ENCODE measurements around the gene ATP7B. TPM values are rescaled to one million over a fixed set of nuclear protein-coding genes. Genes with fewer than 3 reads are reported as not detected.

The ATP7B gene
- total RNA-seq, 2 donors from 2014 or later = 20.4 to 29.2 TPM

DNA sequence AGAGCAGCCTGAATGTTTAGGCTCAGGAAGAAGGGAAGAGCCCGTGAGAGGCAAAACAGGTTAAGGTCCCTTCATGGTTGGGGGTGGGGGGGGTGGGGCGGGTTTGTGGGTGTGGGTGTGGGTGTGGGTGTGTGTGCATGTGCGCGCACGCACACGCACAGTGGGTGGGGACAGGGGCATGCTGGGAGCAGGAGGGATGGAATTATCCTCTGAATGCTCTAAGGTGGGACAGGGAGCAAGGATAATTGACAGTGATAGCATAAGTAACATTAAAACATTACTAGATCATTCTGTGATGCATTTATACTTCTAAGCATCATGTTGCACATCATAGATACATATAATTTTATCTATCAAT is 84.7 kb downstream of the ATP7B start:
- H3K4me1 Mint-ChIP-seq = no peaks in the 10 kb centered on the region
- no peak overlapping the region for H3K4me3 Mint-ChIP-seq
- no peaks in the 10 kb centered on the region for H3K27me3 ChIP-seq (ENCODE audit: control insufficient read depth, insufficient read depth, low read length, poor library complexity, severe bottlenecking)
- no peak overlapping the region for H3K9ac ChIP-seq (ENCODE audit: extremely low read depth, low read length, poor library complexity, severe bottlenecking)
- no peak overlapping the region for H3K27ac ChIP-seq (ENCODE audit: low read depth, low read length)
- no peak overlapping the region for H3K27ac Mint-ChIP-seq
- WGBS, 2 experiments (ENCODE audit: insufficient coverage in 1 of 2, insufficient read length in 1 of 2) = 80% methylated on average over 2 of the region's 6 CpGs; no CpG with 5 or more reads in 1 of the 2 experiments
- no peaks in the 10 kb centered on the region for H3K36me3 ChIP-seq (ENCODE audit: control insufficient read depth, insufficient read depth, low read length)
- H3K4me1 ChIP-seq (ENCODE audit: control insufficient read depth, insufficient read depth, low read length) = peaks cover 1% of the 10 kb centered on the region
- H3K36me3 Mint-ChIP-seq (ENCODE audit: low read depth) = peaks cover 7% of the 10 kb centered on the region
- H3K9me3 ChIP-seq (ENCODE audit: control insufficient read depth, low read length) = no peaks in the 10 kb centered on the region
- no peaks in the 10 kb centered on the region for H3K9me3 Mint-ChIP-seq
- TF ChIP-seq, protein P1, sequence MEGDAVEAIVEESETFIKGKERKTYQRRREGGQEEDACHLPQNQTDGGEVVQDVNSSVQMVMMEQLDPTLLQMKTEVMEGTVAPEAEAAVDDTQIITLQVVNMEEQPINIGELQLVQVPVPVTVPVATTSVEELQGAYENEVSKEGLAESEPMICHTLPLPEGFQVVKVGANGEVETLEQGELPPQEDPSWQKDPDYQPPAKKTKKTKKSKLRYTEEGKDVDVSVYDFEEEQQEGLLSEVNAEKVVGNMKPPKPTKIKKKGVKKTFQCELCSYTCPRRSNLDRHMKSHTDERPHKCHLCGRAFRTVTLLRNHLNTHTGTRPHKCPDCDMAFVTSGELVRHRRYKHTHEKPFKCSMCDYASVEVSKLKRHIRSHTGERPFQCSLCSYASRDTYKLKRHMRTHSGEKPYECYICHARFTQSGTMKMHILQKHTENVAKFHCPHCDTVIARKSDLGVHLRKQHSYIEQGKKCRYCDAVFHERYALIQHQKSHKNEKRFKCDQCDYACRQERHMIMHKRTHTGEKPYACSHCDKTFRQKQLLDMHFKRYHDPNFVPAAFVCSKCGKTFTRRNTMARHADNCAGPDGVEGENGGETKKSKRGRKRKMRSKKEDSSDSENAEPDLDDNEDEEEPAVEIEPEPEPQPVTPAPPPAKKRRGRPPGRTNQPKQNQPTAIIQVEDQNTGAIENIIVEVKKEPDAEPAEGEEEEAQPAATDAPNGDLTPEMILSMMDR (conservative IDR thresholded peaks at IDR 0.05) = no peak
- no peak for DNase-seq
- no peak overlapping the region for H3K4me3 ChIP-seq (ENCODE audit: low read length)
- peaks cover 2% of the 10 kb centered on the region for H3K27me3 Mint-ChIP-seq (ENCODE audit: insufficient read depth)

GRCh38 chr13:51925865-51926527 is 85.3 kb downstream of the ATP7B start:
- Mint-ChIP-seq H3K9me3 (no peaks in the 10 kb centered on the region), H3K36me3 (ENCODE audit: low read depth) (peaks cover 4% of the 10 kb centered on the region), H3K4me3 (no peak overlapping the region), H3K4me1 (peaks cover 1% of the 10 kb centered on the region), H3K27me3 (ENCODE audit: insufficient read depth) (peaks cover 2% of the 10 kb centered on the region), H3K27ac (no peak overlapping the region)
- Histone ChIP-seq H3K36me3 (ENCODE audit: control insufficient read depth, insufficient read depth, low read length) (no peaks in the 10 kb centered on the region), H3K27ac (ENCODE audit: low read depth, low read length) (no peak overlapping the region), H3K9me3 (ENCODE audit: control insufficient read depth, low read length) (no peaks in the 10 kb centered on the region), H3K27me3 (ENCODE audit: control insufficient read depth, insufficient read depth, low read length, poor library complexity, severe bottlenecking) (no peaks in the 10 kb centered on the region), H3K9ac (ENCODE audit: extremely low read depth, low read length, poor library complexity, severe bottlenecking) (no peak overlapping the region), H3K4me3 (ENCODE audit: low read length) (no peak overlapping the region), H3K4me1 (ENCODE audit: control insufficient read depth, insufficient read depth, low read length) (peaks cover 4% of the 10 kb centered on the region)
- WGBS, 2 experiments (ENCODE audit: insufficient coverage in 1 of 2, insufficient read length in 1 of 2) = 75 to 93% methylated on average over 3 to 5 of the region's 5 CpGs
- TF ChIP-seq, protein P1 (conservative IDR thresholded peaks at IDR 0.05) = no peak
- no peak for DNase-seq

DNA sequence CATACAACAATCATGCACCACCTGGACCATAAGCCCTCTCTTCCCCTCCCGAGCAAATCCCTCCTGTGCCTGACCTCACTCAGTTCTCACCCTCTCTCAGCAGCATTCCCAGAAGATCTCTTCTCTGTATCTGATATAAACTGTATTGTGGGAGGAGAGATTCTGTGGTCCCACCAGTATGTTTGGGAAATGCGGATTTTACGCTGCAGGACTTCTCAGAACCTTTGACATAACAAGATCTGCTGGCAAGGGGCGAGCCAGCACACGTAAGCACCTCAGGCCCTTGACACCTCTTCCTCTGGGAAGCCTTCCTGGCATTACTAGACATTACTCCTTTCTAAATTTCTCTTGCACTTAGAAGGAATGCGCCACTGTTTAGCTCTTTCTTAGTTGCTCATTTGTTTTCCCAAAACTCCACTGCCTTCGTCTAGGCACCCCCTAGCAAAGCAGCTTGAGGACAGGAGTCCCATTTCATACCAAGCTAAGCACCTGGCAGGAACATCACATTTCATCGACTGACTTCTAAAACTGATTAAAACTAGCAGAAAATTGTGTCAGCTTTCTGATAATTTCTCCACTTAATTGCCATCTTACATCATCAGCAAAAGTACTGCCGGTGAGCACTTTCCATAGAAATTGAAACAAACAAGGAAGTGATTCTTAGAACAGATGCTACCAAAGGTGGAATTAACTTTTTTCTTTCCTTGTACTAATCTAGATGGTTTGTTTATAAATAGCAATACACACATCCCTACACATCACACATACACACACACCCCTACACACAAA is 86.3 kb downstream of the ATP7B start:
- no peaks in the 10 kb centered on the region for H3K9me3 Mint-ChIP-seq

More for the DNA sequence above, 86.3 kb downstream of the ATP7B start:
- Histone ChIP-seq H3K27me3 (ENCODE audit: control insufficient read depth, insufficient read depth, low read length, poor library complexity, severe bottlenecking) (no peaks in the 10 kb centered on the region), H3K4me1 (ENCODE audit: control insufficient read depth, insufficient read depth, low read length) (peaks cover 4% of the 10 kb centered on the region), H3K36me3 (ENCODE audit: control insufficient read depth, insufficient read depth, low read length) (no peaks in the 10 kb centered on the region), H3K4me3 (ENCODE audit: low read length) (no peak overlapping the region), H3K27ac (ENCODE audit: low read depth, low read length) (no peak overlapping the region), H3K9me3 (ENCODE audit: control insufficient read depth, low read length) (no peaks in the 10 kb centered on the region), H3K9ac (ENCODE audit: extremely low read depth, low read length, poor library complexity, severe bottlenecking) (no peak overlapping the region)
- DNase-seq = no peak
- TF ChIP-seq, protein P1 (conservative IDR thresholded peaks at IDR 0.05) = no peak
- no peak overlapping the region for H3K4me3 Mint-ChIP-seq
- H3K4me1 Mint-ChIP-seq = peaks cover 4% of the 10 kb centered on the region
- 91 to 93% methylated on average over 7 to 9 of the region's 9 CpGs for WGBS, 2 experiments (ENCODE audit: insufficient coverage in 1 of 2, insufficient read length in 1 of 2)
- no peak overlapping the region for H3K27ac Mint-ChIP-seq
- H3K27me3 Mint-ChIP-seq (ENCODE audit: insufficient read depth) = peaks cover 2% of the 10 kb centered on the region
- H3K36me3 Mint-ChIP-seq (ENCODE audit: low read depth) = peaks cover 4% of the 10 kb centered on the region
